ENCODE results near the gene IGFBP5.

The IGFBP5 gene

DNA sequence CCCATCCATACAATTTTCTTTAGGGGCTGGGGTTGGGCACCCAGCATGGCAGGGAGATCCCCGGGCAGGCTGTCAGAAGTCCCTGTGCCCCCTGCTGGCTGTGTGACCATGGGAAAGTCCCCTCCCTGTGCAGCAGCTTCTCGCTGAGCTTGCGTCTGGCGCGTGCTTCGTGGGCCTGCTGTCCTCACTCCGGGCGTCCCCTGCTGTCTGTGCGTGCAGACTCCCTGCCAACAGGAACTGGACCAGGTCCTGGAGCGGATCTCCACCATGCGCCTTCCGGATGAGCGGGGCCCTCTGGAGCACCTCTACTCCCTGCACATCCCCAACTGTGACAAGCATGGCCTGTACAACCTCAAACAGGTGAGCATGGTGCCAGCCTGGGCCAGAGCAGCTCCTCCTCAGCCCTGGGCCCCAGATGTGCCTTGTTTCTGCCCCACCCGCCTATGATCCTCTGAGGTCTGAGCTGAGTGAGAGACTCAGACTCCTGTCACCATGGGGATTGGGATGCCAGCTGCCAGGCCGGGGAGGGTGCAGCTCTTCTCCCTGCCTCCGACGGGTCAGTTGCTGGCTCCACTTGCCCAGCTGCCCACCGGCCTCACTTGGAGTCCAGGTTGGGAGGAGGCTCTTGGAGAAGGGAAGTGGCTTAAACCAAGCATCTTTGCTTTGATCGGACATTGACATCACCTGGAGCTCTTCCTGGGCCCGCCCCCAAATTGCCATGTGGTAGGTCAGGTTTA lies 33.5 kb downstream of the IGFBP5 start:
- H3K9me3 Mint-ChIP-seq: no peaks in the 10 kb centered on the region
- H3K4me1 Mint-ChIP-seq: no peaks in the 10 kb centered on the region
- no peak overlapping the region for H3K4me3 Mint-ChIP-seq
- peaks cover 14% of the 10 kb centered on the region for H3K27me3 Mint-ChIP-seq
- no peak for DNase-seq
- H3K36me3 Mint-ChIP-seq: no peaks in the 10 kb centered on the region
- CTCF ChIA-PET: interaction anchor here (0.8 to 12.7 kb wide), 5 partner anchors 11 to 552 kb away, joined by 3 to 320 read pairs (median 3); no protein-coding TSS in a partner anchor
- H3K27ac Mint-ChIP-seq: no peak overlapping the region

DNA sequence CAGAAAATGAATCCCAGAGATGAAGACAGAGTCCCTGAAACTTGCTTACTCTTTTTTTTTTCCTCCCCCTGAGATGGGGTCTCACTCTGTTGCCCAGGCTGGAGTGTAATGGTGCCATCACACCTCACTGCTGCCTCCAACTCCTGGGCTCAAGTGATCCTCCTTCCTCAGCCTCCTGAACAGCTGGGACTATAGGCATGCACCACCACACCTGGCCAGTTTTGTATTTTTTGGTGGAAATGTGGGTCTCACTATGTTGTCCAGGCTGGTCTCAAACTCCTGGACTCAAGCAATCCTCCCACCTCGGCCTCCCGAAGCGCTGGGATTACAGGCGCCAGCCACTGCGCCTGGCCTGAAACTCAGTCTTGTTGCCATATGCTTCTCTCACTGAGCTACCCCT lies 34.3 kb downstream of the IGFBP5 start:
- no peak for DNase-seq
- Mint-ChIP-seq H3K9me3 (no peaks in the 10 kb centered on the region), H3K4me1 (no peaks in the 10 kb centered on the region), H3K36me3 (no peaks in the 10 kb centered on the region), H3K27ac (no peak overlapping the region), H3K4me3 (no peak overlapping the region), H3K27me3 (peaks cover 18% of the 10 kb centered on the region)
- CTCF ChIA-PET: interaction anchor here (0.8 to 12.7 kb wide), 5 partner anchors 10 to 551 kb away, joined by 3 to 320 read pairs (median 3); no protein-coding TSS in a partner anchor

DNA sequence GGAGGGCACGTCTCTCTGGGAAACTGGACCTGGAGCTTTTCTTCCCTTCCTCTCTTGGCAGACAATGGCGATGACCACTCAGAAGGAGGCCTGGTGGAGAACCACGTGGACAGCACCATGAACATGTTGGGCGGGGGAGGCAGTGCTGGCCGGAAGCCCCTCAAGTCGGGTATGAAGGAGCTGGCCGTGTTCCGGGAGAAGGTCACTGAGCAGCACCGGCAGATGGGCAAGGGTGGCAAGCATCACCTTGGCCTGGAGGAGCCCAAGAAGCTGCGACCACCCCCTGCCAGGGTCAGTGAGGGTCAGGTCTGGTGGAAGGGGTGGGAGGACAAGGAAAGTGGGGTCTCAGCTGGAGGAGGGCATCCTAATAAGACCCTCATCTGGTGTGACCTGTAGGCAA lies 34.9 kb downstream of the IGFBP5 start:
- no peak overlapping the region for H3K27ac Mint-ChIP-seq
- CTCF ChIA-PET: interaction anchor here (12.7 kb wide), 1 partner anchor 142 kb away, joined by 320 read pairs; no protein-coding TSS in a partner anchor
- no peak overlapping the region for H3K4me3 Mint-ChIP-seq
- DNase-seq: no peak
- no peaks in the 10 kb centered on the region for H3K9me3 Mint-ChIP-seq
- H3K36me3 Mint-ChIP-seq: no peaks in the 10 kb centered on the region
- H3K27me3 Mint-ChIP-seq: peaks cover 19% of the 10 kb centered on the region
- no peaks in the 10 kb centered on the region for H3K4me1 Mint-ChIP-seq

DNA sequence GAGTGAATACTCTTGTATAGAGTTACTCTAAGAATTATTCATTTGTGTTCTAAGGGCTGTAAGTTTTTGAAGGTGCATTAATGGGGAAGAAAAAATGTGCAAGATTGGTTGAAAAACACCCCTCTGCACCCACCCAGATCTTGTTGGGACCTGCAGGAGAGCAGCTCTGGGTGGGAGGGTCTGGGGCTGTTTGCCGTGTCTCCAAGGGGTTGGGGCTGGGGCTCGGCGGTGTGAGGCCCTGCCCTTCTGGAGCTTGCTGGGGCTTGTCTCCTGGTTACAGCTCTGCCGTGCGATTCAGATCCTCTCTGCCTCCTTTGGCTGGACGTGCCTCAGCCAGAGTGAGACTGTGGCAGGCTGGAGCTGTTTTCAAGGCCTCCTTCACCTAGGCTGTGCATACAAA lies 36.1 kb downstream of the IGFBP5 start:
- Mint-ChIP-seq H3K4me3 (no peak overlapping the region), H3K36me3 (no peaks in the 10 kb centered on the region), H3K9me3 (no peaks in the 10 kb centered on the region), H3K27me3 (peaks cover 19% of the 10 kb centered on the region), H3K4me1 (peaks cover 3% of the 10 kb centered on the region), H3K27ac (no peak overlapping the region)
- CTCF ChIA-PET: interaction anchor here (12.7 kb wide), 1 partner anchor 141 kb away, joined by 320 read pairs; no protein-coding TSS in a partner anchor
- DNase-seq: no peak

DNA sequence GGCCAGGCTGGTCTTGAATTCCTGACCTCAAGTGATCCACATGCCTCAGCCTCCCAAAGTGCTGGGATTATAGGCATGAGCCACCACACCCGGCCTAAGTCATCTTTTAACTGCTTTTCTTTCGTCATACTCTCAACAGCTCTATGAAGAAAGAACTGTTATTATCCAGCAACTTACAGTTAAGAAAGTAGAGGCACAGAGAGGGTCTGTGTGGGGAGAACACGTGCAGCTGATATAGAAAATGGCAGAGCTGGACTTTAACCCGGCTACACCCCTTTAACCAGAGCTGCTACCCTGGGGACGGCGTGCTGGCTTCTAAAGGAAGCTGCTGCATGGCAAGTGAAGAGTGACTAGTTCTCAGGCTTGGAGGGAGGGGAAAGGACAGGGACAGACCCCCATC lies 36.6 kb downstream of the IGFBP5 start:
- no peaks in the 10 kb centered on the region for H3K9me3 Mint-ChIP-seq
- CTCF ChIA-PET: interaction anchor here (12.7 kb wide), 1 partner anchor 140 kb away, joined by 320 read pairs; no protein-coding TSS in a partner anchor
- peaks cover 5% of the 10 kb centered on the region for H3K4me1 Mint-ChIP-seq
- DNase-seq: no peak
- no peak overlapping the region for H3K4me3 Mint-ChIP-seq
- peaks cover 19% of the 10 kb centered on the region for H3K27me3 Mint-ChIP-seq
- H3K27ac Mint-ChIP-seq: no peak overlapping the region
- no peaks in the 10 kb centered on the region for H3K36me3 Mint-ChIP-seq

DNA sequence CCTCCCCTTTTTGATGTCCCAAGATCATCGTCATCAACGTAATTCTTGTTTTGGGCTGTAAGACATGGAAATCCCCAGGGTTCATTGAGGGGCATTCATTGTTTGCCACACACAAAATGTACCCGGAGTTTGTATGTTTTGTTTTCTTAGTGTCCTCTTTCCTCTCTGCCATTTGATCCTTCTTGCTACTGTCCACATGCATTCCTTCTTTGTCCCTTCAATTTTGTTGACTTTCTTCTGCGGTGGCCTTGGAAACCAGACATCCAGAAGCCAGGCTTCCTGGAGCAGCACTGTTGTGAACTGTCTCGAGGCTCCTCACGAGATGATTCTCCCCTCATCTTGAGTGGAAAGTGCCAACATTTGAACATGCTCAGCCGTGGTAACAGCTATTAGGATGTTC lies 37.4 kb downstream of the IGFBP5 start:
- Mint-ChIP-seq H3K4me3 (no peak overlapping the region), H3K9me3 (no peaks in the 10 kb centered on the region), H3K36me3 (no peaks in the 10 kb centered on the region), H3K27me3 (peaks cover 19% of the 10 kb centered on the region), H3K27ac (no peak overlapping the region), H3K4me1 (peaks cover 5% of the 10 kb centered on the region)
- CTCF ChIA-PET: interaction anchor here (12.7 kb wide), 1 partner anchor 140 kb away, joined by 320 read pairs; no protein-coding TSS in a partner anchor
- DNase-seq: no peak

DNA sequence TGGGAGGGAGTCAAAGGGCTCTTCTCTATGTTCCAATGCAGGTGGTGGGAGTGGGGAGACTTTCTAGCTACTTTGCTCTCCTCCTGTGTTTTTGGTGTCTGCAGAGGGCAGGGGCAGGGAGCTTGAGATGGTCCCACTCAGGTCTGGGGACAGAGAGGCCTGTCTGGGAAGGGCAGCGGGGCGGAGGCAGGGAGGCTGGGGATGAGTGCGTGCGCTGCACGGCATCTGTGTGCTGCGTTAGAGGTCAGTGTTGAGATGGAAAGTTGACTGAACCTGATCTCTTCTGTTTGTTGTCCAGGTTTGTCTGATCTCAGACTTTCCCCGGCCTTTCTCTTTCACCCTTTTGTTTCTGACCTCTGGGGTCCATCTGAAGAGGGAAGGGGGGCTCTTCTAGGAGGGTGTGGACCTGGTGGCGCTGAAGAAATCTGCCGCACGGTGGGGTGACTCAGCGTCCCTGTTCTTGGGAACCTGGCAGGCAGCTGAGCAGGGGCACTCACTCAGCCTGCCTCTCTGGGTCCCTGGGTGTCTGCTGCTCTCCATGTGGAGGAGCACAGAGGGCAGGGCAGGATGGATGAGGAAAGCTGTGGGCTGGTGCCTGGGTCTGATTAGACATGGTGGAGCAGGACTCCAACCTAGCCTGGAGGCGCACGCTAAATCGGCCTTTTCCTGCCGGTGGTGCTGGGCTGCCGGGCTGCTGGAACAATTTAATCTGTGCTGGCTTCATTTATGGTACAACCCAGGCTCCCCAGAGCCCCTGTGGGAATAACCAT lies 38.1 kb downstream of the IGFBP5 start:
- Mint-ChIP-seq H3K27me3 (peaks cover 24% of the 10 kb centered on the region), H3K27ac (no peak overlapping the region), H3K4me3 (no peak overlapping the region), H3K4me1 (peaks cover 5% of the 10 kb centered on the region), H3K36me3 (no peaks in the 10 kb centered on the region), H3K9me3 (no peaks in the 10 kb centered on the region)
- no peak for DNase-seq
- CTCF ChIA-PET: interaction anchor here (1.5 to 1.9 kb wide), 2 partner anchors 10 to 11 kb away, joined by 4 to 9 read pairs; no protein-coding TSS in a partner anchor

DNA sequence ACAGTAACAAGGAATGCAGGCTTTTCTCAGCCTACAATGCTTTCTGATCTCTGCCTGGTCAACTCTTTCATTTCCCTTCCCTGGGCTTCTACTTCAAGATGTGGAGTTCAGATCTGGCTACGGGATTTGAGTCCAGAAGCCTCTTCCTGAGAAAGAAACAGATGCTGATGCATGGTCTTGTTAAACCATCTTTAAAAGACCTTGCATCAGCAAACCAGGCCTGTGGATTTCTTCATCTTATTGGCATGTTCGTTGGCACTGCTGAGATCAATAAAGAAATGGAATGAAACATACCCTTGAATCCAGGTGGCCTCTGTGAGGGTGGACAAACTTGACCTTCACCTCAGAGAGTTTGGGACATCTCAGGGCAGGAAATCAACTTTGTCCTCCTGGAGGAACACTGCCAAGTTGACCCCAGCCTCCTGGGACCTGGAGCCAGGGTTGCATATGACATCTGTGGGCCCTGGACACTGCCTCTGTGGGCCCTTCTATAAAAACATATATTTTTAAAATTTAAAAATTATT lies 40.8 kb downstream of the IGFBP5 start:
- Mint-ChIP-seq H3K9me3 (no peaks in the 10 kb centered on the region), H3K27ac (no peak overlapping the region), H3K4me3 (no peak overlapping the region), H3K27me3 (peaks cover 32% of the 10 kb centered on the region), H3K36me3 (no peaks in the 10 kb centered on the region), H3K4me1 (peaks cover 5% of the 10 kb centered on the region)
- CTCF ChIA-PET: interaction anchor here (0.5 to 2.5 kb wide), 4 partner anchors 12 to 1100 kb away, joined by 3 to 10 read pairs (median 7); no protein-coding TSS in a partner anchor
- no peak for DNase-seq

DNA sequence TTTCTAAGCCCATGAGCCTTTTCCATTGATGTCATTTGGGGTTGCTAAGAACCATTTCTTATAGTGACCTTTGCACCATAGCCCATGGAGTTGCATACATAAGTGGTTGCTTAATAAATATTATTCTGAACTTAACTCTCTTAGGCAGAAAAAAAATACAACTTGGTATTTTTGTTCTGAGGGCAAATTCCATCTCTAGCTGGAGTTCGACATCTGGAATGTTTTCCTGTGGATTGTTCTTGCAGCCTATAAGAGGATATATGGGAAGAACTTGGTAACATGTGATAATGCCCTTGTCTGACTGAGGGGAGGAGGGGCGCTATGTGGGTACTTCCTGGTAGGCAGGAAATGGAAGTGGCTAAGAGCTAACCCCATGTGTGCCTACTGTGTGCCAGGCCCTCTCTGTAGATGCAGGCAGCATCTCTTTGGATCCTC lies 41.4 kb downstream of the IGFBP5 start:
- Mint-ChIP-seq H3K36me3 (no peaks in the 10 kb centered on the region), H3K27me3 (peaks cover 35% of the 10 kb centered on the region), H3K4me1 (peaks cover 5% of the 10 kb centered on the region), H3K4me3 (no peak overlapping the region), H3K27ac (no peak overlapping the region), H3K9me3 (no peaks in the 10 kb centered on the region)
- CTCF ChIA-PET: interaction anchor here (0.5 to 2.5 kb wide), 4 partner anchors 13 to 1099 kb away, joined by 3 to 10 read pairs (median 6); no protein-coding TSS in a partner anchor
- no peak for DNase-seq

DNA sequence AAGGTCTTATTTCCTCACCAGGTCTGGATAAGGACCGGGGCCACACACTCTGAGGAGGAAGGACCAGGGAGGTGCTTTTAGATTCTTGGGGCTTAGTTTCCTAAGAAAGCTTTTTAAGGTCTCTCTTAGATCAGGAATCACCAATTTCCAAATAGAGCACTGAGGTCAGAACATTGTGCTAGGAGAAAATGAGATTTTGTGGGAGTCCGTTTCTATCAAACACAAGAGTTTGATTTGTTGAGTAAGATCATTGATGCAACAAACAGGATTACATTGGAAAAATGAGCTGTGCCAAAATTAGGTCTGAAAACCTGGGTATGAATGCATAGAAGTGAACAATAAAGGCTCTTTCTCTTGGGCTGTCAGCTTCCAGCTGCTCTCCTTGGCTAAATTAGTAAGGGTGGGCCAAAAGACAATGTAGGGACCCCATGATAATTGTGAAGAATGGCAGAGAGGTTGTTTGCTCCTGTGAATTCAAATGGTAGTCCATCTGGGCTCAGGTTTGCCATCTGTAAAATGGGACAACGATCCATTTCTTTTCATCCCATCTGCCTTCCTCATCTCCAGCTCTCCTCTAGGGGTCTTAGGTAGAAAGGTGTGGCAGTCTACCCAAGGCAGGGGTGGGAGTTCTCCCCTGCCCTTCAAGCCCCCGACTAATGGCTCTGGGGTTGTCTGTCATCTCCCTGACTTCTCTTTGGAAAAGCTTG lies 42.1 kb downstream of the IGFBP5 start:
- CTCF ChIA-PET: interaction anchor here (1.1 to 2.5 kb wide), 3 partner anchors 13 to 135 kb away, joined by 3 to 10 read pairs (median 10); no protein-coding TSS in a partner anchor
- peaks cover 5% of the 10 kb centered on the region for H3K4me1 Mint-ChIP-seq

DNA sequence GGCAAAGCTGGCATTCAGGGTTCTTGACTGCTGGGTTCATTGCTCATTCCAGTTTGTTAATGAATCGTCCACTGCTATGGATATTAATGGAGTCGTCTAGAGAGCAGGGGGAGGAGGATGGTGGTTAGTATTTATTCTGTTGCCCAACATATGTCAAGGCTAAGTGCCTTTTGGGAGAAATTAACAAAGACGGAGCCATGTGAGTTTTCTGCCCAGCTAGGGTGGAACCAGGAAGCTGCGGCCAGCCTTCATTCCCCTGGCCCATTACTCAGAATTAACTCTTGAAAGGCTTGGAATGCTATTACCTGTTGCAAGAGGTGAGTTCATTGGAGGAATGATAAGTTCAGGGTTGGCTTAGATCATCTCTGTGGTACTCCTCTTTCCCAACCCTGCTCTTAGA lies 42.8 kb downstream of the IGFBP5 start:
- no peak overlapping the region for H3K4me3 Mint-ChIP-seq
- peaks cover 5% of the 10 kb centered on the region for H3K4me1 Mint-ChIP-seq
- DNase-seq: no peak
- CTCF ChIA-PET: interaction anchor here (2.2 to 2.5 kb wide), 2 partner anchors 14 to 133 kb away, joined by 10 read pairs; no protein-coding TSS in a partner anchor
- H3K27ac Mint-ChIP-seq: no peak overlapping the region
- no peaks in the 10 kb centered on the region for H3K36me3 Mint-ChIP-seq
- no peaks in the 10 kb centered on the region for H3K9me3 Mint-ChIP-seq
- peaks cover 40% of the 10 kb centered on the region for H3K27me3 Mint-ChIP-seq

More for the DNA sequence above, 42.1 kb downstream of the IGFBP5 start:
- DNase-seq: no peak
- H3K4me3 Mint-ChIP-seq: no peak overlapping the region
- no peaks in the 10 kb centered on the region for H3K36me3 Mint-ChIP-seq
- no peak overlapping the region for H3K27ac Mint-ChIP-seq
- H3K27me3 Mint-ChIP-seq: peaks cover 36% of the 10 kb centered on the region
- H3K9me3 Mint-ChIP-seq: no peaks in the 10 kb centered on the region

DNA sequence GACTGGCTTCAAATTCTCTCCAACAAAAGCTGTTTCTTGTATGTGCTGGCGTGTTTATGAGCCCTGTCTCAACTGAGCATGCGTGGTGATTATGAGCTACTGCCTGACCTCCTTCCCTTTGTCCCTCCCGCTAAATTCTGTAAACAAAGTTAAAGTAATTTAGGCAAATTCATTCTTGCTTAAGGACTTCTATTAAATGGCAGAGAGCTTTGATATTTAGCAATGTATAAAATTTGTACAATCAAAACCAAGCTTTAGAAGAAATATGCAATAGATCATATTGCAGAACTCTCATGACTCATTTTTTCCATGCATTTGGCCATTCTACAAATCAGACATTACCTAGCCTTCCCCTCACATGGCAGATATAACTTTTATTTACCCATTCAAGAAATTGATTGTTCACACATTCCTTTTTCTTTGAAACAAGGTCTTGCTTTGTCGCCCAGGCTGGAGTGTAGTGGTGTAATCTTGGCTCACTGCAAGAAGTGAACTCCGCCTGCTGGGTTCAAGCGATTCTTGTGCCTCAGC lies 43.9 kb downstream of the IGFBP5 start:
- H3K36me3 Mint-ChIP-seq: no peaks in the 10 kb centered on the region
- H3K4me3 Mint-ChIP-seq: no peak overlapping the region
- no peaks in the 10 kb centered on the region for H3K9me3 Mint-ChIP-seq
- no peak for DNase-seq
- H3K4me1 Mint-ChIP-seq: peaks cover 5% of the 10 kb centered on the region
- no peak overlapping the region for H3K27ac Mint-ChIP-seq
- peaks cover 29% of the 10 kb centered on the region for H3K27me3 Mint-ChIP-seq
- CTCF ChIA-PET: interaction anchor here (0.6 to 2.1 kb wide), 4 partner anchors 11 to 135 kb away, joined by 3 to 8 read pairs (median 4); no protein-coding TSS in a partner anchor

DNA sequence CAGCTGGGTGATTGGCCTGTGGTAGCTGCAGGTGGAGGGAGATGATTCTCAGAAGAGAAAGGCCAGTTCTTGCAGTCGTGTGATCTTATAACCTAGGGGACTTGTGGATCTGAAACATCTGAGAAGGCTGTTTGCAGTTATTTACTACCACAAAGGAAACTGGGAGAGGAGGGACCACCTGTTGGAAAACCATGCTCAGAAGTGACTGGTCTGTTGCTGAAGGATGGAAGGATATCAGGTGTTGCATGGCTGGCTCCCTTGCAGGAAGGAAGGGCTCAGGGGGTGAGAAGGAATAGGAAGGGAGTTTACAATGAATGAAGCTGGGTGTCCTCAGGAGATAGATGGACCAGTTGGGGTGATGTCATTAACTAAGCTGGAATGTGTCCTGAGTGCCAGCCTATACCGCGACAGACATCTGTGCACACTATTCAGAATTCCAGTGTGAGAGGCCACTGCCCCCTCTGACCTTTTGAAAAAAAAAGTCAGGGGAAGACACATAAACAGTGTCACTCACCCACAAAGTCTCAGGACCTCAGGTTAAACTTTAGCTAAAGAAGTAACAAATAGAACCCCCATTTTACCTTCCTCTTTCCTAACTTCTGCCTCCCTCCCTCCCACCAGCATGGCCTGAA lies 44.6 kb downstream of the IGFBP5 start:
- H3K4me3 Mint-ChIP-seq: no peak overlapping the region
- DNase-seq: no peak
- H3K36me3 Mint-ChIP-seq: no peaks in the 10 kb centered on the region
- peaks cover 5% of the 10 kb centered on the region for H3K4me1 Mint-ChIP-seq
- H3K27me3 Mint-ChIP-seq: peaks cover 24% of the 10 kb centered on the region
- H3K9me3 Mint-ChIP-seq: no peaks in the 10 kb centered on the region
- CTCF ChIA-PET: interaction anchor here (1.0 to 2.1 kb wide), 3 partner anchors 12 to 134 kb away, joined by 3 to 8 read pairs (median 4); no protein-coding TSS in a partner anchor
- H3K27ac Mint-ChIP-seq: no peak overlapping the region
